ENCODE measurements around the gene NAB1.

Gene NAB1

GRCh38 chr2:190674966-190675650 is 26.2 kb downstream of the NAB1 start:
- no peak for DNase-seq

GRCh38 chr2:190677255-190677654 is 28.4 kb downstream of the NAB1 start:
- DNase-seq, result no peak

GRCh38 chr2:190678444-190679162 is 29.7 kb downstream of the NAB1 start:
- DNase-seq, result peak; percentile 54 to 66

GRCh38 chr2:190679391-190679790 is 30.5 kb downstream of the NAB1 start:
- DNase-seq, result no peak

- DNase-seq, result peak; percentile 61 to 72
Measured at GRCh38 chr2:190679813-190680591, 31.1 kb downstream of the NAB1 start.

- no peak for DNase-seq
Measured at GRCh38 chr2:190682168-190682567, 33.3 kb downstream of the NAB1 start.

- no peak for DNase-seq
Measured at GRCh38 chr2:190683802-190684201, 34.9 kb downstream of the NAB1 start.

GRCh38 chr2:190684931-190685330 is 36.0 kb downstream of the NAB1 start:
- no peak for DNase-seq

GRCh38 chr2:190685333-190685732 is 36.5 kb downstream of the NAB1 start:
- no peak for DNase-seq

GRCh38 chr2:190693533-190694232 is 44.8 kb downstream of the NAB1 start:
- DNase-seq, result no peak

GRCh38 chr2:190694479-190694878 is 45.6 kb downstream of the NAB1 start:
- DNase-seq, result no peak

- peak in 1 of 2 experiments; percentile 45 for DNase-seq
Measured at GRCh38 chr2:190695739-190696138, 46.9 kb downstream of the NAB1 start.

GRCh38 chr2:190696792-190697398 is 48.0 kb downstream of the NAB1 start:
- no peak for DNase-seq

GRCh38 chr2:190697421-190697820 is 48.5 kb downstream of the NAB1 start:
- no peak for DNase-seq

- DNase-seq, result no peak
Measured at GRCh38 chr2:190698895-190699294, 50.0 kb downstream of the NAB1 start.

GRCh38 chr2:190701586-190701985 is 52.7 kb downstream of the NAB1 start:
- DNase-seq, result no peak

- DNase-seq, result no peak
Measured at GRCh38 chr2:190705280-190705679, 56.4 kb downstream of the NAB1 start.

- DNase-seq, result no peak
Measured at GRCh38 chr2:190707726-190708125, 58.8 kb downstream of the NAB1 start.

GRCh38 chr2:190708650-190709049 is 59.8 kb downstream of the NAB1 start:
- DNase-seq, result peak in 1 of 2 experiments; percentile 31

- DNase-seq, result no peak
Measured at GRCh38 chr2:190711069-190711468, 62.2 kb downstream of the NAB1 start.

GRCh38 chr2:190713471-190713870 is 64.6 kb downstream of the NAB1 start:
- no peak for DNase-seq

GRCh38 chr2:190714958-190715357 is 66.1 kb downstream of the NAB1 start:
- DNase-seq, result no peak
